Natural killer cell (primary cell): ENCODE results near the gene NPM3. TPM values are rescaled to one million over a fixed set of nuclear protein-coding genes. Genes with fewer than 3 reads are reported as not detected.

Experiments used
- ATAC-seq, 3 donors: fragments of 150-1000 bp in 2 of 3; fragments of 200-7000 bp in 1 of 3; cut with Tn5 transposase; 1 replicate in 1 of 3; 2 replicates in 2 of 3; pipeline ENCODE4 v1.10.0; 2021; ENCODE audit warnings: mild to moderate bottlenecking in 2 of 3, moderate library complexity in 2 of 3
- DNase-seq, 2 donors: peaks; one replicate each; pipeline versions ENCODE4 v3.0.0 to v3.0.0-alpha.2; 2013 to 2021; ENCODE audit warnings: mixed read lengths in 1 of 2
- H3K27ac ChIP-seq: one replicate; pipeline ENCODE4 v1.5.1; 2013; ENCODE audit warnings: mild to moderate bottlenecking, low read length
- H3K27me3 ChIP-seq: one replicate; pipeline ENCODE4 v1.6.1; 2013; ENCODE audit warnings: low read length; ENCODE audit not compliant: control insufficient read depth, insufficient read depth
- H3K36me3 ChIP-seq: one replicate; pipeline ENCODE4 v1.6.1; 2013; ENCODE audit warnings: low read length; ENCODE audit not compliant: control insufficient read depth, insufficient read depth
- H3K4me1 ChIP-seq: one replicate; pipeline ENCODE4 v1.6.1; 2013; ENCODE audit warnings: low read length; ENCODE audit not compliant: control insufficient read depth, insufficient read depth
- H3K4me3 ChIP-seq: one replicate; pipeline ENCODE4 v1.5.1; 2013; ENCODE audit warnings: low read length
- H3K9me3 ChIP-seq: one replicate; pipeline ENCODE4 v1.6.1; 2013; ENCODE audit warnings: low read length; ENCODE audit not compliant: control insufficient read depth, insufficient read depth
- H3K27ac Mint-ChIP-seq, 2 donors: one replicate each; pipeline ENCODE4 v1.8.0; 2022; ENCODE audit warnings: mild to moderate bottlenecking in 2 of 2, mixed read lengths in 2 of 2, moderate library complexity in 1 of 2
- H3K27me3 Mint-ChIP-seq, 2 donors: one replicate each; pipeline ENCODE4 v1.8.0; 2022; ENCODE audit warnings: low read depth in 2 of 2, mixed read lengths in 2 of 2
- H3K36me3 Mint-ChIP-seq: one replicate; pipeline ENCODE4 v1.8.0; 2022; ENCODE audit warnings: mixed read lengths
- H3K4me1 Mint-ChIP-seq, 2 donors: one replicate each; pipeline ENCODE4 v1.8.0; 2022; ENCODE audit warnings: mixed read lengths in 2 of 2
- H3K4me3 Mint-ChIP-seq: one replicate; pipeline ENCODE4 v1.8.0; 2022; ENCODE audit warnings: mild to moderate bottlenecking, moderate library complexity, mixed read lengths
- H3K9me3 Mint-ChIP-seq, 2 donors: one replicate each; pipeline ENCODE4 v1.8.0; 2022; ENCODE audit warnings: mixed read lengths in 2 of 2
- WGBS: methylation state at CpG from one replicate; pipeline ENCODE4 v1.1.7; 2013; ENCODE audit warnings: missing lambda C conversion rate; ENCODE audit not compliant: insufficient coverage; 5-methylcytosine and 5-hydroxymethylcytosine counted together
- intact Hi-C: fragments of 100-400 bp; cut with micrococcal nuclease; formaldehyde crosslinking; loops from one replicate; pipeline ENCODE4 v1.14.2; 2022
- total RNA-seq, 4 donors: library from RNA; stranded (reverse); fragments of 120-200 nt in 1 of 4; gene quantifications; one replicate each; pipeline versions ENCODE4 v1.2.3 to v1.2.4, GENCODE V29; 2013 to 2022
- TF ChIP-seq, protein P1 (sequence below): fragments of 200-600 bp; IDR thresholded peaks from one replicate; pipeline ENCODE4 v1.8.0; 2022; ENCODE audit warnings: antibody characterized with exemption

NPM3 gene, protein sequence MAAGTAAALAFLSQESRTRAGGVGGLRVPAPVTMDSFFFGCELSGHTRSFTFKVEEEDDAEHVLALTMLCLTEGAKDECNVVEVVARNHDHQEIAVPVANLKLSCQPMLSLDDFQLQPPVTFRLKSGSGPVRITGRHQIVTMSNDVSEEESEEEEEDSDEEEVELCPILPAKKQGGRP
- total RNA-seq: 1 to 10 TPM; 8.2 to 9.0 (median 8.5) TPM
- 14.2 TPM for total RNA-seq (2013)

DNA sequence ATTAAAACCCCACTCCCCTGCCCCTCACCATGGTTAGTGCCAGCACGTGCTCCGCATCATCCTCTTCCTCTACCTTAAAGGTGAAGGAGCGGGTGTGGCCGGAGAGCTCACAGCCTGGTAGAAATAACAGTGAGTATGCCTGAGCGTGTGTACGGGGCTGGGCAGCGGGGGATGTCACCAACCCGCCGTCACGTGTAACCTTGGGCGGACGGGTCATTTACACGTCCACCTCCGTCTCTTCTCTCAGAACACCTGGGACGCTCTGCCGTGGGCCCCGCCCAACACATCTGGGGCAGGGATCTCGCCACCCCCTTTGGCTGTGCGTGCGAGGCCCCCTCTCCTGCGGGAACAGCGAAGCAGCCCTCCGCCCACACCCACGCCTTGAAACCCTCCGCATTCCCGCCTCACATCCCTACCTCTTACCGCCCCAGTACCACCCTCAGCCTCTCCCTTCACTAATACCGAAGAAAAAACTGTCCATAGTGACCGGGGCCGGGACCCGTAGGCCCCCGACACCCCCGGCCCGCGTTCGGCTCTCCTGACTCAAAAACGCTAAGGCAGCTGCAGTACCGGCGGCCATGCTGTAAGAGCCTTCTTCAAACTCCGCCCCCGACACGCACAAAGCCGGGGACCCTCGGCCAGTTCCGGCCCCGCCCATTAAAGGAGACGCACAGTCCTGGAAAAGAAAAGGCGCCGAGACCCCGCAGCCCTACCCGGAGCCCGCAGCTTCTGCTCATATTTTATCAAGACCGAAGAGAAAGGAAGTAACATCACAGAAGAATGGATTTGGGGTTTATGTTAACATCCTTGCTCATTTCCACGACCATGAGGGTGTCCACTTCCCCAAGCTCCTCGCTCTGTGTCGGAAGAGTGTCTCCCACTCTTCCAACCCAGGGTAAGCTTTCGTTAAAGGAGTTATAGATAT is at the start of gene NPM3:
Gene NPM3 (minus strand): TSS at position 636 of the 925 bp plus-strand sequence. CDS start 56 bp downstream, at position 580.
- Mint-ChIP-seq H3K36me3 (peaks cover 12% of the 10 kb centered on the region), H3K27ac (peak within 1 kb of the TSS; percentile 93 to 96), H3K4me3 (peak within 1 kb of the TSS; percentile 100), H3K9me3 (no peaks in the 10 kb centered on the region), H3K4me1 (peaks cover 55 to 58% of the 10 kb centered on the region in 2 donors), H3K27me3 (peaks cover 7 to 11% of the 10 kb centered on the region in 2 donors)
- intact Hi-C loops: loop anchor here (1.0 to 5.0 kb wide), 3 partner anchors 35 to 570 kb away; partner anchors contain the start of gene OGA
- peaks cover 55% of the 10 kb centered on the region for H3K4me1 ChIP-seq
- under 1% methylated on average over 53 of the region's 57 CpGs for WGBS
- H3K9me3 ChIP-seq: no peaks in the 10 kb centered on the region
- H3K27me3 ChIP-seq: peaks cover 9% of the 10 kb centered on the region
- peaks cover 33% of the 10 kb centered on the region for H3K36me3 ChIP-seq
- DNase-seq: peak; percentile 75 to 86
- peak; percentile 78 to 83 (median 82) for ATAC-seq
- TF ChIP-seq, protein P1, sequence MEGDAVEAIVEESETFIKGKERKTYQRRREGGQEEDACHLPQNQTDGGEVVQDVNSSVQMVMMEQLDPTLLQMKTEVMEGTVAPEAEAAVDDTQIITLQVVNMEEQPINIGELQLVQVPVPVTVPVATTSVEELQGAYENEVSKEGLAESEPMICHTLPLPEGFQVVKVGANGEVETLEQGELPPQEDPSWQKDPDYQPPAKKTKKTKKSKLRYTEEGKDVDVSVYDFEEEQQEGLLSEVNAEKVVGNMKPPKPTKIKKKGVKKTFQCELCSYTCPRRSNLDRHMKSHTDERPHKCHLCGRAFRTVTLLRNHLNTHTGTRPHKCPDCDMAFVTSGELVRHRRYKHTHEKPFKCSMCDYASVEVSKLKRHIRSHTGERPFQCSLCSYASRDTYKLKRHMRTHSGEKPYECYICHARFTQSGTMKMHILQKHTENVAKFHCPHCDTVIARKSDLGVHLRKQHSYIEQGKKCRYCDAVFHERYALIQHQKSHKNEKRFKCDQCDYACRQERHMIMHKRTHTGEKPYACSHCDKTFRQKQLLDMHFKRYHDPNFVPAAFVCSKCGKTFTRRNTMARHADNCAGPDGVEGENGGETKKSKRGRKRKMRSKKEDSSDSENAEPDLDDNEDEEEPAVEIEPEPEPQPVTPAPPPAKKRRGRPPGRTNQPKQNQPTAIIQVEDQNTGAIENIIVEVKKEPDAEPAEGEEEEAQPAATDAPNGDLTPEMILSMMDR: no peak
- H3K4me3 ChIP-seq: peak within 1 kb of the TSS; percentile 77
- H3K27ac ChIP-seq: peak within 1 kb of the TSS; percentile 70

DNA sequence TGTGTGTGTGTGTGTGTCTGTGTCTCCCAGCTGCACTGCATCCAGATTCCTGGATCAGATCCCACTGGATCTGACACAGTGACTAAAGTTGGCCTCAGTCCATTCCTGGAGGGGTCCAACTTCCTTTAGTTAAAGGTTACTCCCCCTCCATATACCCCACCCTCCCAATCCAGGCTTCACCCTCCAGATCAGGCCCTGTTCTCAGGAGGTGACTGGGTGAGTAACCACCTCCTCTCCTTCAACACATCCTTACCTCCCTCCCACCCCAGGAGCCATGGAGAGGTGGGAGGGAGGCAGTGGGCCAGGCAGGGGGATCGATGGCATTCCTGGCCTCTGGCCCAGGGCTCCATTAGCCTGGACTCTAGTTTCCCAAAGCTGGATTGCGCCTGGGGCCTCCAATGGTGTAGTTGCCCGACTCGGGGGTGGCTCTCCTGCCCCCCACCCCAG is 49.1 kb upstream of the NPM3 start:
- H3K9me3 Mint-ChIP-seq: no peaks in the 10 kb centered on the region

DNA sequence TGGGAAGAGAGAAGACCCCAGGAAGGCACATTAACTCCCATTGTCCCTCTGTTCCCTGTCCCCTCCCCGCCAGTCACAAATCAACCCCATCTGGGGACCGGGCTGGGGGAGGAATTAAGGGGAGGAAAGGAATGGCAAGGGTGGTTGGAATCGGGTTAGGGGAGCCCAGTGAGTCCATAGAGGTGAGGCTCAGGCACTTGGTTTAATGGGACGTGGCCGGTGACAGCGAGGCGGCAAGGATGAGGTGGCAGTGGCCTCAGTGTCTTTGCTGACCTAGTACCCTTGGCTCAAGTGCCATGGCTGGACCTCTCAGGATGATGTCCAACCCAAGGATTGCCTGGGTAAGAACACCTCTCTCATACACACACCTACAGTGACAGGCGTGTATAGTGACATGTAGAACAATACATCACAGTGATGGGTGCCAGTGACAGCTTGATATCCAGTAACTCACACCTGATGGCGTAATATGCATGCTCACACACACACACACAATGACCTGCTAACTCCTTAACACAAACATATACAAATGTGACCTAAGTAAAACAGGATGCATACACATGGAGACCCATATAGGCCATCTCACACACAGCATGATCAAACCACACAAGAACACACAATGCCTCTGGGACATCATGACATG is 48.0 kb upstream of the NPM3 start:
- H3K27ac Mint-ChIP-seq: peak overlapping the region; percentile 93 to 94
- Histone ChIP-seq H3K4me3 (peak overlapping the region; percentile 47), H3K27ac (peak overlapping the region; percentile 82), H3K36me3 (no peaks in the 10 kb centered on the region), H3K9me3 (no peaks in the 10 kb centered on the region), H3K27me3 (no peaks in the 10 kb centered on the region), H3K4me1 (peaks cover 51% of the 10 kb centered on the region)
- TF ChIP-seq, protein P1: no peak
- H3K4me1 Mint-ChIP-seq: peaks cover 30 to 47% of the 10 kb centered on the region in 2 donors
- no peak for ATAC-seq
- intact Hi-C loops: no loop called here
- 62% methylated on average over 8 of the region's 9 CpGs for WGBS
- peak in 1 of 2 donors; percentile 31 for DNase-seq
- no peaks in the 10 kb centered on the region for H3K9me3 Mint-ChIP-seq
- no peaks in the 10 kb centered on the region for H3K27me3 Mint-ChIP-seq
- H3K36me3 Mint-ChIP-seq: no peaks in the 10 kb centered on the region
- peak overlapping the region; percentile 90 for H3K4me3 Mint-ChIP-seq

More for the DNA sequence above, 49.1 kb upstream of the NPM3 start:
- TF ChIP-seq, protein P1: no peak
- no peaks in the 10 kb centered on the region for H3K27me3 Mint-ChIP-seq
- 97% methylated on average over 4 of the region's 4 CpGs for WGBS
- no peaks in the 10 kb centered on the region for H3K9me3 ChIP-seq
- DNase-seq (no peak), ATAC-seq (no peak)
- peaks cover 30 to 47% of the 10 kb centered on the region in 2 donors for H3K4me1 Mint-ChIP-seq
- H3K4me3 ChIP-seq: no peak overlapping the region
- H3K4me1 ChIP-seq: peaks cover 52% of the 10 kb centered on the region
- intact Hi-C loops: no loop called here
- H3K27ac Mint-ChIP-seq: no peak overlapping the region
- no peaks in the 10 kb centered on the region for H3K36me3 Mint-ChIP-seq
- no peaks in the 10 kb centered on the region for H3K36me3 ChIP-seq
- no peak overlapping the region for H3K4me3 Mint-ChIP-seq
- no peaks in the 10 kb centered on the region for H3K27me3 ChIP-seq
- H3K27ac ChIP-seq: no peak overlapping the region
